ENCODE data around the gene FES. TPM values are rescaled to one million over a fixed set of nuclear protein-coding genes. Genes with fewer than 3 reads are reported as not detected.
A peak's percentile ranks its signal among the peaks of the same experiment; 100 is the strongest.

Gene FES
- total RNA-seq, 6 experiments from 2014 or later = 11.5 to 36.5 (median 18.5) TPM

DNA sequence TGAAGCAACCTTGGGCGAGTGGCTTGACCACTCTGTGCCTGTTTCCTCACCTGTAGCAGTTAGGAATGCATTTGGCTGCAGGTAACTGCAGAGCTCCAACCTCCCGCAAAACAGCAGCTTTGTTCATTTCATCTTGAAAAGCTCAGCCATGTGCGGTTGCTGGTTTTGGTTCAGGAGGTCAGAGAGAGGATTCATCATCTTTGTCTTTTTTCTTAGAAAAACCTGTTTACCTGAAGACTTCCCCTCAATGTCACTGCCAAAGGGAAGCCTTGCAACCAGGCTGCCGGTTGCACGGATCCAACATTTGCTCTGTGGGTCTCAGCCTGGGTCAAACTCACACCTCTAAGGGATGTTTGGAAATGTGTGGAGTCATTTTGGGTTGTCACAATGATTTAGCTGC is 32.4 kb upstream of the FES start:
- no peaks in the 10 kb centered on the region for H3K27me3 ChIP-seq
- ATAC-seq = no peak
- no peaks in the 10 kb centered on the region for H3K9me3 ChIP-seq
- intact Hi-C loops (cut with DNase I) = no loop called here
- no peak for DNase-seq
- 86% methylated on average over 3 of the region's 5 CpGs for WGBS (ENCODE audit: insufficient coverage, low coverage, low lambda C conversion rate, missing lambda C conversion rate)
- no peak overlapping the region for H3K27ac ChIP-seq
- TF ChIP-seq, protein P1, sequence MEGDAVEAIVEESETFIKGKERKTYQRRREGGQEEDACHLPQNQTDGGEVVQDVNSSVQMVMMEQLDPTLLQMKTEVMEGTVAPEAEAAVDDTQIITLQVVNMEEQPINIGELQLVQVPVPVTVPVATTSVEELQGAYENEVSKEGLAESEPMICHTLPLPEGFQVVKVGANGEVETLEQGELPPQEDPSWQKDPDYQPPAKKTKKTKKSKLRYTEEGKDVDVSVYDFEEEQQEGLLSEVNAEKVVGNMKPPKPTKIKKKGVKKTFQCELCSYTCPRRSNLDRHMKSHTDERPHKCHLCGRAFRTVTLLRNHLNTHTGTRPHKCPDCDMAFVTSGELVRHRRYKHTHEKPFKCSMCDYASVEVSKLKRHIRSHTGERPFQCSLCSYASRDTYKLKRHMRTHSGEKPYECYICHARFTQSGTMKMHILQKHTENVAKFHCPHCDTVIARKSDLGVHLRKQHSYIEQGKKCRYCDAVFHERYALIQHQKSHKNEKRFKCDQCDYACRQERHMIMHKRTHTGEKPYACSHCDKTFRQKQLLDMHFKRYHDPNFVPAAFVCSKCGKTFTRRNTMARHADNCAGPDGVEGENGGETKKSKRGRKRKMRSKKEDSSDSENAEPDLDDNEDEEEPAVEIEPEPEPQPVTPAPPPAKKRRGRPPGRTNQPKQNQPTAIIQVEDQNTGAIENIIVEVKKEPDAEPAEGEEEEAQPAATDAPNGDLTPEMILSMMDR (IDR thresholded peaks at IDR 0.05) = no peak
- TF ChIP-seq POLR2A (IDR thresholded peaks at IDR 0.05) = no peak
- H3K36me3 ChIP-seq = no peaks in the 10 kb centered on the region
- no peaks in the 10 kb centered on the region for H3K4me1 ChIP-seq
- no peak overlapping the region for H3K4me3 ChIP-seq

DNA sequence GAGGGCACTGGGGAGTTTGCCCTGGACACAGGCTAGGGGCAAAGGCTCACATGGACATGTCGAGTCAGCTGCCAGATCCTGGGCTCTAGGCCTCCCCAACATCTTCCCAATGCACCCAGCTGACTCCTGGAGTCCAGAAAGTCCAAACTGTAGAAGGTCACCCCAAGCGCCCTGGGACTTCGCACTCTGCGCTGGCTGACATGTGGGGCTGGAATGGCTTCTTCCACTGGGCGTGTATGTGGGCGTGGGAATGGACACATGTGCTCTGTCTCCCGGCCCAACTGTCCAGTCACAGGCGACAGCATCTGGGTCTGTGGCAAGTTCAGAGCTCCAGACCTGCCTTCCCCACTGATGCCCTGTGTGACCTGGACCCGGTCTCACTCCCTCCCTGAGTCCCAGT is 29.2 kb upstream of the FES start:
- Histone ChIP-seq H3K27me3 (no peaks in the 10 kb centered on the region), H3K9me3 (no peaks in the 10 kb centered on the region), H3K27ac (no peak overlapping the region), H3K36me3 (no peaks in the 10 kb centered on the region), H3K4me3 (no peak overlapping the region), H3K4me1 (peaks cover 0 to 18% (median 6%) of the 10 kb centered on the region in 4 donors)
- no peak for ATAC-seq
- intact Hi-C loops (cut with DNase I) = no loop called here
- WGBS (ENCODE audit: insufficient coverage, low coverage, low lambda C conversion rate, missing lambda C conversion rate) = no CpG with 5 or more reads among the region's 9 CpGs
- TF ChIP-seq, protein P1 (IDR thresholded peaks at IDR 0.05) = no peak
- no peak for TF ChIP-seq POLR2A (IDR thresholded peaks at IDR 0.05)
- no peak for DNase-seq

GRCh38 chr15:90857337-90857736 is 27.0 kb upstream of the FES start:
- Histone ChIP-seq H3K4me1 (peaks cover 0 to 37% (median 15%) of the 10 kb centered on the region in 4 donors), H3K4me3 (no peak overlapping the region), H3K27me3 (no peaks in the 10 kb centered on the region), H3K36me3 (no peaks in the 10 kb centered on the region), H3K9me3 (no peaks in the 10 kb centered on the region), H3K27ac (peak overlapping the region; percentile 25 to 69 (median 25))
- WGBS (ENCODE audit: insufficient coverage, low coverage, low lambda C conversion rate, missing lambda C conversion rate) = 81% methylated on average over 4 of the region's 8 CpGs
- intact Hi-C loops (cut with DNase I) = no loop called here
- TF ChIP-seq, protein P1 (IDR thresholded peaks at IDR 0.05) = no peak
- no peak for TF ChIP-seq POLR2A (IDR thresholded peaks at IDR 0.05)
- DNase-seq (no peak), ATAC-seq (peak in 1 of 4 donors; percentile 2)

DNA sequence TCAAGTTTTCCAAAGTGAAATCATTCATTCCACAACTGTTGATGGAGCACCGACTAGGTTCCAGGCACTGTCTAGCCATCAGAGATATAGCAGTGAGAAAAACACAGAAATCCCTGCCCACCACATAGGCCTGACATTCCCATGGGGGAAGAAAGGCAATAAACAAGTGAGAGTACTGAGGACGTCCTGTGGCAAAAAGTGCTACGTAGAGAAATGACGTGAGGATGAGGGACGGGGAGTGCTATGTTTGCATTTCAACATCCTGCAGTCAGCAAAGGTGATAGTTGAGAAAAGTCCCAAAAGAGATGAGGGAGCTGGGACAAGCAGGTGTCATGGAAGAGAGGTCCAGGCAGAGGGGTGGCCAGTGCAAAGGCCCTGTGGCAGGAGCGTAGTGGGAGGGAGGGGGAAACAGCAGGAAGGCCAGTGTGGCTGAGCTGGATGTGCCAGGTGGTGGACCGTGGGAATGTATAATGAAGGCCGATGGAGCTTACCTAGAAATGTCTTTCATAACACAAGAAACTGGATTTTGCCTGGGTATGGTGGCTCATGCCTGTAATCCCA is 26.3 kb upstream of the FES start:
- no peaks in the 10 kb centered on the region for H3K9me3 ChIP-seq
- 55% methylated on average over 7 of the region's 8 CpGs for WGBS (ENCODE audit: insufficient coverage, low coverage, low lambda C conversion rate, missing lambda C conversion rate)

More for the DNA sequence above, 26.3 kb upstream of the FES start:
- Histone ChIP-seq H3K27ac (peak overlapping the region; percentile 25 to 69 (median 48)), H3K4me1 (peaks cover 0 to 43% (median 18%) of the 10 kb centered on the region in 4 donors), H3K27me3 (no peaks in the 10 kb centered on the region), H3K4me3 (no peak overlapping the region), H3K36me3 (no peaks in the 10 kb centered on the region)
- intact Hi-C loops (cut with DNase I) = no loop called here
- TF ChIP-seq, protein P1 (IDR thresholded peaks at IDR 0.05) = no peak
- no peak for TF ChIP-seq POLR2A (IDR thresholded peaks at IDR 0.05)
- peak in 2 of 4 donors; percentile 3 to 31 for ATAC-seq
- DNase-seq = no peak
